Sigmoid colon (tissue), 7 donors: ENCODE measurements around the gene LMNTD2. TPM values are rescaled to one million over a fixed set of nuclear protein-coding genes. Genes with fewer than 3 reads are reported as not detected.

Experiments
- DNase-seq: peaks from one replicate; pipeline ENCODE4 v3.0.0-alpha.2; 2019
- H3K27ac ChIP-seq, 4 donors: fragments of 200-600 bp; sonication (generic); one replicate each; pipeline ENCODE4 v1.5.1; 2016 to 2019; ENCODE audit warnings: mild to moderate bottlenecking in 1 of 4
- H3K27me3 ChIP-seq, 3 donors: fragments of 200-600 bp; sonication (generic); one replicate each; pipeline ENCODE4 v1.5.1; 2019; ENCODE audit warnings: mild to moderate bottlenecking in 1 of 3
- H3K36me3 ChIP-seq, 4 donors: fragments of 200-600 bp; sonication (generic); one replicate each; pipeline ENCODE4 v1.5.1; 2016 to 2019
- H3K4me1 ChIP-seq, 4 donors: fragments of 200-600 bp; sonication (generic); one replicate each; pipeline ENCODE4 v1.5.1; 2017 to 2019
- H3K4me3 ChIP-seq, 4 donors: fragments of 200-600 bp; sonication (generic); one replicate each; pipeline ENCODE4 v1.5.1; 2017 to 2019; ENCODE audit warnings: mild to moderate bottlenecking in 2 of 4, moderate library complexity in 1 of 4
- H3K9me3 ChIP-seq, 4 donors: fragments of 200-600 bp in 3 of 4; sonication (generic) in 3 of 4; one replicate each; pipeline versions ENCODE4 v1.5.1 to v1.6.1; 2013 to 2019
- EP300 ChIP-seq, 4 donors: sonication (generic); formaldehyde crosslinking; IDR thresholded peaks; one replicate each; pipeline ENCODE4 v1.6.1; 2017; ENCODE audit warnings: antibody characterized with exemption in 4 of 4
- POLR2A ChIP-seq, 2 donors: fragments of 450-650 bp; IDR thresholded peaks; one replicate each; pipeline ENCODE4 v1.6.1; 2016; ENCODE audit warnings: antibody characterized with exemption in 2 of 2, mild to moderate bottlenecking in 2 of 2, moderate library complexity in 2 of 2
- POLR2AphosphoS5 ChIP-seq, 4 donors: sonication (generic); formaldehyde crosslinking; IDR thresholded peaks; one replicate each; pipeline ENCODE4 v1.6.1; 2017; ENCODE audit warnings: antibody characterized with exemption in 4 of 4
- WGBS, 2 donors: extraction: QIAGEN DNeasy Blood & Tissue Kit; methylation state at CpG; one replicate each; pipeline ENCODE4 v1.1.7; 2013; 5-methylcytosine and 5-hydroxymethylcytosine counted together
- intact Hi-C: fragments of 100-400 bp; cut with DNase I; formaldehyde crosslinking; loops from one replicate; pipeline ENCODE4 v1.15.1; 2023
- polyA plus RNA-seq, 3 donors: library from polyadenylated mRNA; stranded (reverse); fragments of 200-250 nt; gene quantifications; one replicate each; pipeline ENCODE4 v1.2.3, GENCODE V29; 2013
- total RNA-seq, 4 donors: library from RNA; depleted of rRNA; stranded (reverse); fragments of >200 nt; gene quantifications; one replicate each; pipeline ENCODE4 v1.1.0, GENCODE V29; 2016
- TF ChIP-seq, protein P1 (sequence below), 4 experiments: fragments of 450-650 bp in 3 of 4; fragments of 200-600 bp in 1 of 4; IDR thresholded peaks; one replicate each; pipeline ENCODE4 v1.5.1; 2016 to 2019; ENCODE audit warnings: antibody characterized with exemption in 4 of 4, mild to moderate bottlenecking in 3 of 4, moderate library complexity in 2 of 4
- donor health status: healthy with polysubstance abuse.
- donor health status: Bipolar disorder and iron deficiency.
- donor health status: healthy.

Gene LMNTD2
- total and polyA plus RNA-seq, 7 donors: 0.66 to 6.3 (median 1.3) TPM; not detected in 1

GRCh38 chr11:551131-551530, 9.4 kb downstream of the LMNTD2 start:
- peaks cover 0 to 20% (median 17%) of the 10 kb centered on the region in 4 donors for H3K4me1 ChIP-seq
- H3K9me3 ChIP-seq: no peaks in the 10 kb centered on the region
- TF ChIP-seq EP300 (IDR thresholded peaks at IDR 0.05): no peak
- TF ChIP-seq POLR2AphosphoS5 (IDR thresholded peaks at IDR 0.05): no peak
- TF ChIP-seq, protein P1, sequence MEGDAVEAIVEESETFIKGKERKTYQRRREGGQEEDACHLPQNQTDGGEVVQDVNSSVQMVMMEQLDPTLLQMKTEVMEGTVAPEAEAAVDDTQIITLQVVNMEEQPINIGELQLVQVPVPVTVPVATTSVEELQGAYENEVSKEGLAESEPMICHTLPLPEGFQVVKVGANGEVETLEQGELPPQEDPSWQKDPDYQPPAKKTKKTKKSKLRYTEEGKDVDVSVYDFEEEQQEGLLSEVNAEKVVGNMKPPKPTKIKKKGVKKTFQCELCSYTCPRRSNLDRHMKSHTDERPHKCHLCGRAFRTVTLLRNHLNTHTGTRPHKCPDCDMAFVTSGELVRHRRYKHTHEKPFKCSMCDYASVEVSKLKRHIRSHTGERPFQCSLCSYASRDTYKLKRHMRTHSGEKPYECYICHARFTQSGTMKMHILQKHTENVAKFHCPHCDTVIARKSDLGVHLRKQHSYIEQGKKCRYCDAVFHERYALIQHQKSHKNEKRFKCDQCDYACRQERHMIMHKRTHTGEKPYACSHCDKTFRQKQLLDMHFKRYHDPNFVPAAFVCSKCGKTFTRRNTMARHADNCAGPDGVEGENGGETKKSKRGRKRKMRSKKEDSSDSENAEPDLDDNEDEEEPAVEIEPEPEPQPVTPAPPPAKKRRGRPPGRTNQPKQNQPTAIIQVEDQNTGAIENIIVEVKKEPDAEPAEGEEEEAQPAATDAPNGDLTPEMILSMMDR (IDR thresholded peaks at IDR 0.05): no peak
- no peak for TF ChIP-seq POLR2A (IDR thresholded peaks at IDR 0.05)
- no peaks in the 10 kb centered on the region for H3K36me3 ChIP-seq
- intact Hi-C loops: no loop called here
- H3K27ac ChIP-seq: no peak overlapping the region
- H3K4me3 ChIP-seq: no peak overlapping the region
- 85 to 89% methylated on average over 16 of the region's 16 CpGs for WGBS, 2 donors
- DNase-seq: no peak
- H3K27me3 ChIP-seq: peaks cover 32 to 61% (median 57%) of the 10 kb centered on the region in 3 donors

DNA sequence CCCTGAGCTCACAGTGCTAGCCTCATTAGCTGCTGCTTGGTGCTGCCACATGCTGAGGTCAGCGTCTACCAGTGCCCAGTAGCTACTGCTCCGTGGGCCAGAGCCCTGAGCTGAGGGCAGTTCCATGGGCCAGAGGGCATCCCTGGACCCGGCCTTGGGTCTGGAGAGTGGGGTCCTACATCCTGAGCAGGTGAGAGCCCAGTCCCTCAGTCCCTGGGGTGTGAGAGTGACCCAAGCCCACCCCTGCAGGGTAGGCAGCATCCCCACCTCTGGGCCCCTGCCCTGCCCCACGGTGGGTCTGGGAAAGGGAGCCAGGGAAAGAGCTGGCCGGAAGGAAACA, 9.8 kb downstream of the LMNTD2 start:
- intact Hi-C loops: no loop called here
- TF ChIP-seq POLR2AphosphoS5 (IDR thresholded peaks at IDR 0.05) (no peak), EP300 (IDR thresholded peaks at IDR 0.05) (no peak), POLR2A (IDR thresholded peaks at IDR 0.05) (no peak)
- TF ChIP-seq, protein P1 (IDR thresholded peaks at IDR 0.05): no peak
- Histone ChIP-seq H3K4me1 (peaks cover 0 to 16% (median 14%) of the 10 kb centered on the region in 4 donors), H3K27me3 (peaks cover 28 to 57% (median 52%) of the 10 kb centered on the region in 3 donors), H3K4me3 (no peak overlapping the region), H3K27ac (no peak overlapping the region), H3K36me3 (no peaks in the 10 kb centered on the region), H3K9me3 (no peaks in the 10 kb centered on the region)
- WGBS, 2 donors: 86 to 90% methylated on average over 5 of the region's 5 CpGs
- DNase-seq: no peak

- TF ChIP-seq, protein P1 (IDR thresholded peaks at IDR 0.05): no peak
- TF ChIP-seq EP300 (IDR thresholded peaks at IDR 0.05) (no peak), POLR2A (IDR thresholded peaks at IDR 0.05) (no peak), POLR2AphosphoS5 (IDR thresholded peaks at IDR 0.05) (no peak)
- no peak overlapping the region for H3K4me3 ChIP-seq
- 95% methylated on average over 25 of the region's 25 CpGs for WGBS, 2 donors
- peaks cover 0 to 10% (median 9%) of the 10 kb centered on the region in 4 donors for H3K4me1 ChIP-seq
- no peaks in the 10 kb centered on the region for H3K9me3 ChIP-seq
- no peak for DNase-seq
- intact Hi-C loops: no loop called here
- H3K27me3 ChIP-seq: peaks cover 22 to 51% (median 47%) of the 10 kb centered on the region in 3 donors
- H3K27ac ChIP-seq: no peak overlapping the region
- H3K36me3 ChIP-seq: no peaks in the 10 kb centered on the region
These were observed 10.4 kb downstream of the LMNTD2 start for GRCh38 chr11:550021-550745.

- Histone ChIP-seq H3K4me3 (no peak overlapping the region), H3K36me3 (no peaks in the 10 kb centered on the region), H3K27me3 (peaks cover 12 to 43% (median 36%) of the 10 kb centered on the region in 3 donors), H3K4me1 (no peaks in the 10 kb centered on the region), H3K9me3 (no peaks in the 10 kb centered on the region), H3K27ac (no peak overlapping the region)
- no peak for TF ChIP-seq POLR2AphosphoS5 (IDR thresholded peaks at IDR 0.05)
- no peak for TF ChIP-seq EP300 (IDR thresholded peaks at IDR 0.05)
- no peak for TF ChIP-seq POLR2A (IDR thresholded peaks at IDR 0.05)
- TF ChIP-seq, protein P1 (IDR thresholded peaks at IDR 0.05): no peak
- intact Hi-C loops: no loop called here
- WGBS, 2 donors: 86 to 91% methylated on average over 32 of the region's 32 CpGs
- DNase-seq: no peak
These were observed 11.6 kb downstream of the LMNTD2 start for GRCh38 chr11:548700-549603.
